ENCODE measurements around the gene LY6G6C.

Gene LY6G6C

GRCh38 chr6:31749301-31750036 is 27.9 kb upstream of the LY6G6C start:
- peaks cover 1% of the 10 kb centered on the region for H3K4me1 ChIP-seq (ENCODE audit: control insufficient read depth, low read depth, low read length)
- H3K4ac ChIP-seq (ENCODE audit: low read depth, low read length), result no peak overlapping the region
- H3K79me1 ChIP-seq (ENCODE audit: low read length), result no peaks in the 10 kb centered on the region
- H3K9ac ChIP-seq (ENCODE audit: low read length), result no peak overlapping the region
- no peak overlapping the region for H2BK5ac ChIP-seq (ENCODE audit: low read length)
- H2BK120ac ChIP-seq (ENCODE audit: low read depth, low read length), result no peak overlapping the region
- no peak overlapping the region for H4K8ac ChIP-seq (ENCODE audit: low read depth, low read length)
- no peak overlapping the region for H3K56ac ChIP-seq (ENCODE audit: low read length)
- H3K79me2 ChIP-seq (ENCODE audit: control insufficient read depth, insufficient read depth, low read length), result no peaks in the 10 kb centered on the region
- no peak overlapping the region for H4K5ac ChIP-seq (ENCODE audit: low read length)
- H3K4me3 ChIP-seq (ENCODE audit: low read length), result no peak overlapping the region
- no peak overlapping the region for H3K27ac ChIP-seq (ENCODE audit: low read depth, low read length)
- peak; percentile 39 for DNase-seq
- no peak overlapping the region for H3K18ac ChIP-seq (ENCODE audit: low read length)
- no peaks in the 10 kb centered on the region for H3K36me3 ChIP-seq (ENCODE audit: control insufficient read depth, insufficient read depth, low read length)
- no peaks in the 10 kb centered on the region for H3K27me3 ChIP-seq (ENCODE audit: insufficient read depth, low read length, poor library complexity)
- no peak overlapping the region for H2AK5ac ChIP-seq (ENCODE audit: low read length)
- H3K23ac ChIP-seq (ENCODE audit: low read length), result no peak overlapping the region
- H2BK15ac ChIP-seq (replicated peaks; ENCODE audit: low read depth), result no peak overlapping the region
- no peak overlapping the region for H3K4me2 ChIP-seq (ENCODE audit: low read length)
- no CpG with 5 or more reads among the region's 8 CpGs for WGBS (ENCODE audit: extremely low coverage, insufficient coverage, low lambda C conversion rate)

- Histone ChIP-seq H3K4me3 (ENCODE audit: low read length) (no peak overlapping the region), H3K27ac (ENCODE audit: low read depth, low read length) (no peak overlapping the region), H3K79me1 (ENCODE audit: low read length) (no peaks in the 10 kb centered on the region), H3K4me1 (ENCODE audit: control insufficient read depth, low read depth, low read length) (peaks cover 2% of the 10 kb centered on the region), H3K9ac (ENCODE audit: low read length) (no peak overlapping the region), H2BK15ac (replicated peaks; ENCODE audit: low read depth) (no peak overlapping the region), H2AK5ac (ENCODE audit: low read length) (no peak overlapping the region), H2BK120ac (ENCODE audit: low read depth, low read length) (no peak overlapping the region), H3K4ac (ENCODE audit: low read depth, low read length) (no peak overlapping the region), H3K56ac (ENCODE audit: low read length) (no peak overlapping the region), H3K18ac (ENCODE audit: low read length) (no peak overlapping the region), H4K8ac (ENCODE audit: low read depth, low read length) (no peak overlapping the region), H3K36me3 (ENCODE audit: control insufficient read depth, insufficient read depth, low read length) (no peaks in the 10 kb centered on the region), H3K23ac (ENCODE audit: low read length) (no peak overlapping the region), H3K4me2 (ENCODE audit: low read length) (no peak overlapping the region), H3K79me2 (ENCODE audit: control insufficient read depth, insufficient read depth, low read length) (no peaks in the 10 kb centered on the region), H4K5ac (ENCODE audit: low read length) (no peak overlapping the region), H2BK5ac (ENCODE audit: low read length) (no peak overlapping the region), H3K27me3 (ENCODE audit: insufficient read depth, low read length, poor library complexity) (no peaks in the 10 kb centered on the region)
- DNase-seq, result no peak
- WGBS (ENCODE audit: extremely low coverage, insufficient coverage, low lambda C conversion rate), result no CpG with 5 or more reads among the region's 1 CpG
Measured at GRCh38 chr6:31744422-31744821, 22.9 kb upstream of the LY6G6C start.

GRCh38 chr6:31742894-31743293 is 21.3 kb upstream of the LY6G6C start:
- no CpG with 5 or more reads among the region's 3 CpGs for WGBS (ENCODE audit: extremely low coverage, insufficient coverage, low lambda C conversion rate)
- Histone ChIP-seq H3K23ac (ENCODE audit: low read length) (no peak overlapping the region), H3K36me3 (ENCODE audit: control insufficient read depth, insufficient read depth, low read length) (no peaks in the 10 kb centered on the region), H3K79me2 (ENCODE audit: control insufficient read depth, insufficient read depth, low read length) (no peaks in the 10 kb centered on the region), H2BK15ac (replicated peaks; ENCODE audit: low read depth) (no peak overlapping the region), H4K5ac (ENCODE audit: low read length) (no peak overlapping the region), H3K9ac (ENCODE audit: low read length) (no peak overlapping the region), H3K4me3 (ENCODE audit: low read length) (no peak overlapping the region), H3K79me1 (ENCODE audit: low read length) (no peaks in the 10 kb centered on the region), H3K27ac (ENCODE audit: low read depth, low read length) (no peak overlapping the region), H3K4me1 (ENCODE audit: control insufficient read depth, low read depth, low read length) (peaks cover 14% of the 10 kb centered on the region), H3K18ac (ENCODE audit: low read length) (no peak overlapping the region), H2AK5ac (ENCODE audit: low read length) (no peak overlapping the region), H2BK5ac (ENCODE audit: low read length) (no peak overlapping the region), H4K8ac (ENCODE audit: low read depth, low read length) (no peak overlapping the region), H3K56ac (ENCODE audit: low read length) (no peak overlapping the region), H2BK120ac (ENCODE audit: low read depth, low read length) (no peak overlapping the region), H3K27me3 (ENCODE audit: insufficient read depth, low read length, poor library complexity) (no peaks in the 10 kb centered on the region), H3K4me2 (ENCODE audit: low read length) (no peak overlapping the region), H3K4ac (ENCODE audit: low read depth, low read length) (no peak overlapping the region)
- no peak for DNase-seq

GRCh38 chr6:31741815-31742214 is 20.3 kb upstream of the LY6G6C start:
- Histone ChIP-seq H3K4ac (ENCODE audit: low read depth, low read length) (no peak overlapping the region), H2BK5ac (ENCODE audit: low read length) (no peak overlapping the region), H3K4me3 (ENCODE audit: low read length) (no peak overlapping the region), H3K18ac (ENCODE audit: low read length) (no peak overlapping the region), H3K4me1 (ENCODE audit: control insufficient read depth, low read depth, low read length) (peaks cover 17% of the 10 kb centered on the region), H3K56ac (ENCODE audit: low read length) (no peak overlapping the region), H3K79me2 (ENCODE audit: control insufficient read depth, insufficient read depth, low read length) (no peaks in the 10 kb centered on the region), H3K27me3 (ENCODE audit: insufficient read depth, low read length, poor library complexity) (no peaks in the 10 kb centered on the region), H4K5ac (ENCODE audit: low read length) (no peak overlapping the region), H3K4me2 (ENCODE audit: low read length) (no peak overlapping the region), H3K36me3 (ENCODE audit: control insufficient read depth, insufficient read depth, low read length) (no peaks in the 10 kb centered on the region), H2AK5ac (ENCODE audit: low read length) (no peak overlapping the region), H4K8ac (ENCODE audit: low read depth, low read length) (no peak overlapping the region), H2BK120ac (ENCODE audit: low read depth, low read length) (no peak overlapping the region), H3K9ac (ENCODE audit: low read length) (no peak overlapping the region), H3K27ac (ENCODE audit: low read depth, low read length) (no peak overlapping the region), H3K79me1 (ENCODE audit: low read length) (no peaks in the 10 kb centered on the region), H3K23ac (ENCODE audit: low read length) (no peak overlapping the region), H2BK15ac (replicated peaks; ENCODE audit: low read depth) (no peak overlapping the region)
- no CpG with 5 or more reads among the region's 2 CpGs for WGBS (ENCODE audit: extremely low coverage, insufficient coverage, low lambda C conversion rate)
- no peak for DNase-seq

GRCh38 chr6:31740397-31741223 is 19.1 kb upstream of the LY6G6C start:
- no CpG with 5 or more reads among the region's 29 CpGs for WGBS (ENCODE audit: extremely low coverage, insufficient coverage, low lambda C conversion rate)
- H3K4ac ChIP-seq (ENCODE audit: low read depth, low read length), result peak overlapping the region; percentile 95
- H3K4me1 ChIP-seq (ENCODE audit: control insufficient read depth, low read depth, low read length), result peaks cover 18% of the 10 kb centered on the region

More at GRCh38 chr6:31740397-31741223, 19.1 kb upstream of the LY6G6C start:
- Histone ChIP-seq H4K8ac (ENCODE audit: low read depth, low read length) (no peak overlapping the region), H3K79me2 (ENCODE audit: control insufficient read depth, insufficient read depth, low read length) (peaks cover 7% of the 10 kb centered on the region), H2AK5ac (ENCODE audit: low read length) (peak overlapping the region; percentile 34), H3K4me2 (ENCODE audit: low read length) (peak overlapping the region; percentile 77), H3K4me3 (ENCODE audit: low read length) (peak overlapping the region; percentile 37), H4K5ac (ENCODE audit: low read length) (no peak overlapping the region), H3K18ac (ENCODE audit: low read length) (peak overlapping the region; percentile 47), H3K23ac (ENCODE audit: low read length) (peak overlapping the region; percentile 90), H2BK15ac (replicated peaks; ENCODE audit: low read depth) (no peak overlapping the region), H3K9ac (ENCODE audit: low read length) (peak overlapping the region; percentile 89), H3K27ac (ENCODE audit: low read depth, low read length) (peak overlapping the region; percentile 73), H3K27me3 (ENCODE audit: insufficient read depth, low read length, poor library complexity) (no peaks in the 10 kb centered on the region), H2BK120ac (ENCODE audit: low read depth, low read length) (no peak overlapping the region), H3K36me3 (ENCODE audit: control insufficient read depth, insufficient read depth, low read length) (no peaks in the 10 kb centered on the region), H2BK5ac (ENCODE audit: low read length) (peak overlapping the region; percentile 69), H3K79me1 (ENCODE audit: low read length) (no peaks in the 10 kb centered on the region), H3K56ac (ENCODE audit: low read length) (peak overlapping the region; percentile 96)
- no peak for DNase-seq

Data from mesendoderm (in vitro differentiated cells).